GF-D8 (cell line): Measurements from ENCODE around the gene CHD2.

Source experiments
- DNase-seq: peaks from one replicate; lab custom pipeline; 2025; lab: John Stamatoyannopoulos, UW

The CHD2 gene

GRCh38 chr15:92932946-92933649, 33.0 kb downstream of the CHD2 start:
- DNase-seq = no peak

DNA sequence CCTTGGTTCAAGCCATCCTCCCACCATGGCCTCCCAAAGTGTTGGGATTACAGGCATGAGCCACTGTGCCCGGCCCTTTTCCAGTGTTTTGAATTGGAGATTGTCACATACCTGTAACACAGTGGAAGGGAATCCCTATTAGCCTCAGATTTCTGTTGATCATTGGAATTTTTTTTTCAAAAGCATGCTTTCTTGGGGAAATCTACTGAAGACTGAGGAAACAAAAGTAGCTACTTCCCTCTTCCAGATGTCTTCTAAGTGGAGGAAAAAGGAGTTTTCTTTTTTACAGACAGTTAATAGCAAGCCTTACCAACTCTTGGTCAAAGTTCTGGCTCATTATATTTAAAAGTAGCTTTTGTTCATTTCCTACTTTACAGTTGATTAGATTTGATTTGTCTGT, 33.7 kb downstream of the CHD2 start:
- DNase-seq = no peak

DNA sequence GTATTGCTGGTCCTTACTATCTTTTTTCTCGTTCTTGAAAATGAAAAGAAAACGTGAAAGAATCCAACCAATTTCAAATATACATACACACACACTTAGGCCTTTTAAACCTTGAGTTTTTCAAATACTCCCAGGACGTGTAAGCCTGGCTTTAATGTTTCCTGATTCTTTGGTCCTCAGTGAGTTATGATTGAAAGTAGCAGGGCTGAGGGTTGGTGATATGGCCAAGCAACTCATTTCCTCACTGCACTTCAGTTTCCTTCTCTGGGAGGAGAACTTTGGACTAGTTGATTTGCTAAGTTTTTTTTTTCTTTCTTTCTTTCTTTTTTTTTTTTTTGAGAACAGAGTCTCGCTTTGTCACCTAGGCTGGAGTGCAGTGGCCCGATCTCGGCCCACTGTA, 34.6 kb downstream of the CHD2 start:
- no peak for DNase-seq

DNA sequence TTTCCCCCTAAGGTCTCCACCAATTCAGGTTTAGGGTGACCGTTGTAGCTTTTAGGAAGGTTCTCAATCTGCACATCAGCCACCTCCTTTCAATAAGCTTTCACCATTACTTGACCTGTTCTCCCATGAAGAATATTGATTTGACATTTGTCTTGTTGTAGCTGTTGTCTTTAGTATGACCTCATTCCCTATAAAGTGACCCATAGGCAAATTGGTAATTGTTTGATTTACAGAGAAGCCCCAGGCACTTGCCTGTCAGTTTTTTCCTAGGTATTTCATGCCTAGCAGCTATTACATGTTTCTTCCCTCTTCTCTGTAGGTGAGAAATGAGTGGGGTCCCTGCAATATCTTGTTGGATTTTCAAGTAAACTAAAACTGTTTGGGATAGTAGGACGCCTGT, 36.0 kb downstream of the CHD2 start:
- no peak for DNase-seq

DNA sequence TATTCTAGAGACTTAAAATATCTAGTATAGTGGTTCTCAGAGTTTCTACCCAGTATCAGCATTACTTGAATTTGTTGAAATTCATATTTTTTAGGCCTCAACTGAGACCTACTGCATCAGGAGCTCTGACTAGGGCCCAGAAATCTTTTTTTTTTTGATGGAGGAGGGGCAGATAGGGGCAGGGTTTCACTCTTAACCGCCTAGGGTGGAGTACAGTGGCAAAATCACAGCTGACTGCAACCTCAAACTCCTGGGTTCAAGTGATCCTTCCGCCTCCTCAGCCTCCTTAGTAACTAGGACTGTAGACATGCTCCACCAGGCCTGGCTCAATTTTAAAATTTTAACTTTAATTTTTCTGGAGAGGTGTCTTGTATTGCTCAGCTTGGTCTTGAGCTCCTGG, 36.6 kb downstream of the CHD2 start:
- no peak for DNase-seq

- DNase-seq = no peak
Observed at GRCh38 chr15:92937901-92938300, 37.8 kb downstream of the CHD2 start.

DNA sequence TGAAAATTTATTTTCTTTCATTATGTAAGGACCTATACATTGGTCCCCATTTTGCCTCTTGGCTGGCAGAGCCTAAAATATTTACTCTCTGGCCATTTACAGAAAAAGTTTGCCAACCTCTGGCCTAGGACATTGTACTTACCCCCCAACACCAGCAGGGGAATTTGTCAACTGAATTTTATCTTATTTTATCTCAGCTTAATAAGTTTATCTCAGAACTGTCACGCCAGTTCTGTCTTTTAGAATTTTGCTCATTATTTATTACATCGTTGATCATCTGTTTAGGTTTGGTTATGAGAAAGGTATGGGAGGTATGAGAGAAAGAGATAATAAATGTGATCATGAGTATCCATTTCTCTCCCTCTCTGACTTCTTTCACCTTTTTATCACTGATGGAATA, 38.3 kb downstream of the CHD2 start:
- DNase-seq = no peak

DNA sequence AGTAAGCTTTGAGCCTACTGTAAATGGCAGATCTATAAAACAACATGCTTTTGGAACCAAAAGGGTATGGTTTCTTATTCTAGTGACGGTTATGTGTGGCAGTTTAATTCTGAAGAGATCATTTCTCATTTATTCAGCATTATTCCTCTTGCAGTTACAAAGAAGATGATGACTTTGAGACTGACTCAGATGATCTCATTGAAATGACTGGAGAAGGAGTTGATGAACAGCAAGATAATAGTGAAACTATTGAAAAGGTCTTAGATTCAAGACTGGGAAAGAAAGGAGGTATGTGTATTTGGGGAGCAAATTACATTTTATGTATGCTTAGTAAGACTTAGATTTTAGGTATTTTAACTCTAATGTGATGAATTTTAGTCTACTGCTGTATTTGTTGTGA, 41.5 kb downstream of the CHD2 start:
- no peak for DNase-seq

DNA sequence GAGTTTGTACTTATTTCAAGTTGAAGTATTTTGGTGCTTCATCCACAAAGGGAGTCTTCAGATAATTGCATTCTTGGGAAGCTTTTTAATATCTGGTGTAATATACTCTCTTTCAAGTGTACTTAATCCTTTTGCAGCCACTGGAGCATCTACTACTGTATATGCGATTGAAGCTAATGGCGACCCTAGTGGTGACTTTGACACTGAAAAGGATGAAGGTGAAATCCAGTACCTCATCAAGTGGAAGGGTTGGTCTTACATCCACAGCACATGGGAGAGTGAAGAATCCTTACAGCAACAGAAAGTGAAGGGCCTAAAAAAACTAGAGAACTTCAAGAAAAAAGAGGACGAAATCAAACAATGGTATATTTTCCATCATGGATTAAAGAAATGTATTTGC, 42.6 kb downstream of the CHD2 start:
- no peak for DNase-seq

- no peak for DNase-seq
Observed at GRCh38 chr15:92943581-92943980, 43.5 kb downstream of the CHD2 start.

- DNase-seq = no peak
Observed at GRCh38 chr15:92944946-92945521, 44.9 kb downstream of the CHD2 start.

GRCh38 chr15:92947071-92947730, 47.1 kb downstream of the CHD2 start:
- peak; percentile 16 for DNase-seq

- no peak for DNase-seq
Observed at GRCh38 chr15:92949604-92950249, 49.6 kb downstream of the CHD2 start.

GRCh38 chr15:92951800-92952457, 51.8 kb downstream of the CHD2 start:
- DNase-seq = no peak

DNA sequence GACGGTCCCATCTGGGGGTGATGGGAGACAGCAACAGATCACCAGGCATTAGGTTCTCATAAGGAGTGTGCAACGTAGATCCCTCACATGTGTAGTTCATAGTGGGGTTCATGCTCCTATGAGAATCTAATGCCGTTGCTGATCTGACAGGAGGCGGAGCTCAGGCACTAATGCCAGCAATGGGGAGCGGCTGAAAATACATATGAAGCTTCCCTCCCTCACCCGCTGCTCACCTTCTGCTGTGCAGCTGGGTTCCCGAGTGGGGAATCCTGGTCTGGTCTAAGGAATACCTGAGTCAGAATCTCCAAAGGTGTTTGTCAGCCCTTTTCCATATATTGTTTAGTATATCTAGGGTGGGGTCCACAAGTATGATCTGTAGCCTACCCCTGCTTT, 52.3 kb downstream of the CHD2 start:
- DNase-seq = no peak

DNA sequence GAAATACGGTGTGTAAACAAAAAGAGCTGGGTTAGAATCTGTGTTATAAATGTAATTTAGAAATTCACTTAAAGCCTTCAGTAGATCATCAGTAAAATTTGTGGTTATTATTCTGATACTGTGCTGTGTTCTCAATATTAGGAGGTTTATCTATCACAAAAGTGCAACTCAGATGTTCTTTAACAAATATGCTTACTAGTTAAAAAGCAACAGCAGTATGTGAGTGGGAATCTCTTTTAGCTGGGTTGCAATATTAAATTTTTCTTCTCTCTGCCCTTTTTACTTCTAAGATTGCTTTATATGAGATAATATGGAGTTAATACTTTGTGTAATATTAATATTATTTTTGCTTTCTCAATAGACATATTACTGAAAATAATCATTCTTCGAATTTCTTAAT, 53.4 kb downstream of the CHD2 start:
- no peak for DNase-seq

GRCh38 chr15:92954002-92954401, 53.9 kb downstream of the CHD2 start:
- no peak for DNase-seq

- no peak for DNase-seq
Observed at GRCh38 chr15:92954578-92954977, 54.5 kb downstream of the CHD2 start.

DNA sequence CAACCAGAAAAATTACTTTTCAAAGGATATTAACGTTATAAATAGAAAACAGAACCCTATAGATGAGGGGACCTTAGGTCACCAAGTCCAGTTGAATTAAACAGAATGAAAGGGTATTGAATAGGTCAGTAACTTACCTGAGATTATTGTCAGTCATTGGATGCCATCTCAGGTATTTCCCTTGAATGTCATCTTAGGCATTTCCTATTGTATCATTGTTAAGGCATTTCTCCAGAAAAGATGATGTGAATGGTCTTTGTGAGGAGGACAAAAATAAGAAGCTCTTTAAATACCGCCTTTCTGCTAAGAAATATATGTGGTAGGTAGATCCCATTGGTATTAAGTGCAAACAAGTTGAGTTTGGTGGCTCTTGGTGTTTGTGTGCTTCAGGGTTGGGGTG, 55.6 kb downstream of the CHD2 start:
- DNase-seq = no peak

- no peak for DNase-seq
Observed at GRCh38 chr15:92958105-92958504, 58.0 kb downstream of the CHD2 start.

- no peak for DNase-seq
Observed at GRCh38 chr15:92959219-92959618, 59.1 kb downstream of the CHD2 start.

DNA sequence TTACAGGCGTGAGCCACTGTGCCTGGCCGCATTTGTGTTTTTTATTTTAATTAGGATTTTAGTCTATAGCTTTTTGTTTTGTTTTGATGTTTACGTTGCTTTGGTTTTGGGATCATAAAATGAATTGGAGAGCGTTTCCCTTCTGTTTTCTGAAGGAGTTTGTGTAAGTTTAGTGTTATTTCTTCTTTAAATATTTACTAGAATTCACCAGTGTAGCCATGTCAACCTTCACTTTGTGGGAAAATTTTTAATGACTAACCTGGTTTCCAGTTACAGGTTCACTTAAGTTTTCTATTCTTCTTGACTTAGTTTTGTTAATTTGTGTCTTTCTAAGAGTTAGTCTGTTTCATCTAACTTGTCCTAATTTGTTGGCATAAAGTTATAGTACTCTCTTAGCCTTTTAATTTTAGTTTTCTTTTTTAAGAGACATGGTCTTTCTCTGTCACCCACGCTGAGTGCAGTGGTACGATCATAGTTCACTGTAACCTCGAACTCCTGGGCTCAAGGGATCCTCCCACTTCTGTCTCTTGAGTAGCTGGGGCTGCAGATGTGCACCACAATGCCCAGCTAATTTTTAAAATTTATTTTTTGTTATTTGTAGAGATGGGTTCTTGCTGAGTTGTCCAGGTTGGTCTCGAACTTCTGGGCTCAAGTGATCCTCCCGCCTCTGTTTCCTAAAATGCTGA, 61.0 kb downstream of the CHD2 start:
- no peak for DNase-seq
